Cardiac muscle cell (in vitro differentiated cells and primary cell): ENCODE data around the gene KRT16. TPM values are rescaled to one million over a fixed set of nuclear protein-coding genes. Genes with fewer than 3 reads are reported as not detected.
"Not testable (repeated sequence)": the region's sequence is repeated elsewhere in the genome, so short reads cannot be mapped to it uniquely, and the experiment has no call there.

Experiments used
- DNase-seq, 2 donors: peaks; one replicate each; pipeline versions ENCODE4 v3.0.0 to v3.0.0-alpha.2; 2010 to 2017; ENCODE audit warnings: low read depth in 1 of 2, low spot score in 1 of 2
- H3K27ac ChIP-seq: fragments of 200-600 bp; sonication (generic); 2 replicates; pipeline ENCODE4 v1.5.1; 2016
- H3K27me3 ChIP-seq: fragments of 200-600 bp; sonication (generic); 2 replicates; pipeline ENCODE4 v1.6.0; 2016; ENCODE audit warnings: control low read depth
- H3K36me3 ChIP-seq: fragments of 200-600 bp; sonication (generic); 2 replicates; pipeline ENCODE4 v1.5.1; 2016; ENCODE audit warnings: control low read depth
- H3K4me1 ChIP-seq: fragments of 200-600 bp; sonication (generic); 2 replicates; pipeline ENCODE4 v1.8.1; 2017; ENCODE audit warnings: low read depth, mild to moderate bottlenecking, mixed run types
- H3K4me3 ChIP-seq: fragments of 200-600 bp; sonication (generic); 2 replicates; pipeline ENCODE4 v1.5.1; 2016; ENCODE audit warnings: mild to moderate bottlenecking
- H3K9me3 ChIP-seq: fragments of 200-600 bp; sonication (generic); 2 replicates; pipeline ENCODE4 v1.5.1; 2017; ENCODE audit warnings: low read depth, mild to moderate bottlenecking, control low read depth
- polyA plus RNA-seq: library from polyadenylated mRNA; unstranded; fragments of >200 nt; fragmentation: Nextera tagmentation; extraction: Ambion mirVana; gene quantifications from 2 replicates; pipeline ENCODE4 v1.2.1, GENCODE V29; 2016
- total RNA-seq: library from RNA; depleted of rRNA; stranded (reverse); fragments of >200 nt; gene quantifications from 2 replicates; pipeline ENCODE4 v1.2.3, GENCODE V29; 2016
- TF ChIP-seq, protein P1 (sequence below): IDR thresholded peaks from 2 replicates; pipeline ENCODE4 v1.5.1; 2012; ENCODE audit warnings: low read depth, mild to moderate bottlenecking, low read length

Gene KRT16
- total RNA-seq (not detected in 2 replicates), polyA plus RNA-seq (0.16 TPM in 1 of 2 replicates, not detected in the other)

DNA sequence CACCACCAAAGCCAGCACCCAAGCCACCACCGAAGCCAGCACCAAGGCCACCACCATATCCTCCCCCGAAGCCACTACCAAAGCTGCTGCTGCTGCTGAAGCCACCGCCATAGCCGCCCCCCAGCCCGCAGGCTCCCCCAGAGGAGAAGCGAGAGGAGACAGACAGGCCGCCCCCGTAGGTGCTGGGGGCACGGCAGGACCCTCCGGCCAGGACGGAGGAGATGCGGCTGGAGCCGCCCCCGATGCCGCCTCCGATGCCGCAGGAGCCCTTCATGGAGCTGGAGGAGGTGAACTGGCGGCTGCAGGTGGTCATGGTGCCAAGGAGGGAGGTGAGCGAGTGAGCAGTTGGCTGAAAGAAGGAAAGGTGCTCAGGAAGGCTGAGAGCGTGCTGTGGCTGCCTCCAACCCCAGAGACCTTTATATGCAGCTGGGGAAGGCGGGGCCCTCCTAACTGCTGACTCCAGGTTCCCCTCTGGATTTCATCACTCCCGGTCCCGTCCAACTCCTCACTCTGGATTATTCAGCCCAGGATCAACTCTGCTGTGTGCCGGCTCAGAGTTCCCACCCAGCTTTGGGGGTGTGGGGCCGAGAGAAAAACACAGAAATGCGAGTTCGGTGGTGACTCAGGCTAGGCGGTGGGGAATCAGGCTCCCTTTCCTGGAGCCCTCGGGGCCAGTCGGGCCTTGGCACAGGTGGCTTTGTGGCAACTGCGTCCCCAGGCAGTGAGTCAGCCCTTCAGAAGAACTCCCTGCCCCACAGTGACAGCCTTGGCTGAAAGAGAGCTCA lies at the start of gene KRT16:
Gene KRT16, minus strand, starts transcription at position 392 of the 785 bp plus-strand sequence. Its CDS starts 79 bp downstream, at position 313.
- H3K4me3 ChIP-seq, H3K4me1 ChIP-seq, H3K9me3 ChIP-seq, H3K27me3 ChIP-seq, H3K27ac ChIP-seq, H3K36me3 ChIP-seq, DNase-seq: not testable (repeated sequence)

DNA sequence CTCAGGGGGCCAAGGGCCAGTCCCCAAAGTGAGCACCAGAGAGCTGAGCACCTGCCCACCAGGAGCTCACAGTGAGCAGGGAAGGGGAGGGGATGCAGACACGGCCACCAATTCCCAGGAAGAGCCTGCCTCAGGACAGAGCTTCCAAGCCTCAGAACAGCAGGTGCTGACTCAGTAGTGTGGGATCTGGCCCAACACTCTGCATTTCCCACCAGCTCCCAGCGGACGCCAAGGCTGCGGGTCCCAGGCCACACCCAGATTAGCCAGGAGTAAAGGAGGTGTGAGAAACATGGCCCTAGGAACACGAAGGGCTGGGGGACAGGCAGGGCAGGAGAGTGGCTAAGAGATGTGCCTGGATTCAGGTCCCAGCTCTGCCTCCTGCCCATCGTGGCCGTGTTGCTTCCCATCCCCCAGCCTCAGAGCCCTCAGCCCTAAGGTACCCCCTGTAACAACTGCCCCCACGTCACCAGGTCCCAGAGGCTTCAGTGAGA lies 47.7 kb upstream of the KRT16 start:
- H3K4me1 ChIP-seq, result no peaks in the 10 kb centered on the region
- TF ChIP-seq, protein P1, sequence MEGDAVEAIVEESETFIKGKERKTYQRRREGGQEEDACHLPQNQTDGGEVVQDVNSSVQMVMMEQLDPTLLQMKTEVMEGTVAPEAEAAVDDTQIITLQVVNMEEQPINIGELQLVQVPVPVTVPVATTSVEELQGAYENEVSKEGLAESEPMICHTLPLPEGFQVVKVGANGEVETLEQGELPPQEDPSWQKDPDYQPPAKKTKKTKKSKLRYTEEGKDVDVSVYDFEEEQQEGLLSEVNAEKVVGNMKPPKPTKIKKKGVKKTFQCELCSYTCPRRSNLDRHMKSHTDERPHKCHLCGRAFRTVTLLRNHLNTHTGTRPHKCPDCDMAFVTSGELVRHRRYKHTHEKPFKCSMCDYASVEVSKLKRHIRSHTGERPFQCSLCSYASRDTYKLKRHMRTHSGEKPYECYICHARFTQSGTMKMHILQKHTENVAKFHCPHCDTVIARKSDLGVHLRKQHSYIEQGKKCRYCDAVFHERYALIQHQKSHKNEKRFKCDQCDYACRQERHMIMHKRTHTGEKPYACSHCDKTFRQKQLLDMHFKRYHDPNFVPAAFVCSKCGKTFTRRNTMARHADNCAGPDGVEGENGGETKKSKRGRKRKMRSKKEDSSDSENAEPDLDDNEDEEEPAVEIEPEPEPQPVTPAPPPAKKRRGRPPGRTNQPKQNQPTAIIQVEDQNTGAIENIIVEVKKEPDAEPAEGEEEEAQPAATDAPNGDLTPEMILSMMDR, result no peak
- no peak for DNase-seq
- H3K27me3 ChIP-seq, result no peaks in the 10 kb centered on the region
- H3K27ac ChIP-seq, result no peak overlapping the region
- no peak overlapping the region for H3K4me3 ChIP-seq
- no peaks in the 10 kb centered on the region for H3K36me3 ChIP-seq
- H3K9me3 ChIP-seq, result no peaks in the 10 kb centered on the region

DNA sequence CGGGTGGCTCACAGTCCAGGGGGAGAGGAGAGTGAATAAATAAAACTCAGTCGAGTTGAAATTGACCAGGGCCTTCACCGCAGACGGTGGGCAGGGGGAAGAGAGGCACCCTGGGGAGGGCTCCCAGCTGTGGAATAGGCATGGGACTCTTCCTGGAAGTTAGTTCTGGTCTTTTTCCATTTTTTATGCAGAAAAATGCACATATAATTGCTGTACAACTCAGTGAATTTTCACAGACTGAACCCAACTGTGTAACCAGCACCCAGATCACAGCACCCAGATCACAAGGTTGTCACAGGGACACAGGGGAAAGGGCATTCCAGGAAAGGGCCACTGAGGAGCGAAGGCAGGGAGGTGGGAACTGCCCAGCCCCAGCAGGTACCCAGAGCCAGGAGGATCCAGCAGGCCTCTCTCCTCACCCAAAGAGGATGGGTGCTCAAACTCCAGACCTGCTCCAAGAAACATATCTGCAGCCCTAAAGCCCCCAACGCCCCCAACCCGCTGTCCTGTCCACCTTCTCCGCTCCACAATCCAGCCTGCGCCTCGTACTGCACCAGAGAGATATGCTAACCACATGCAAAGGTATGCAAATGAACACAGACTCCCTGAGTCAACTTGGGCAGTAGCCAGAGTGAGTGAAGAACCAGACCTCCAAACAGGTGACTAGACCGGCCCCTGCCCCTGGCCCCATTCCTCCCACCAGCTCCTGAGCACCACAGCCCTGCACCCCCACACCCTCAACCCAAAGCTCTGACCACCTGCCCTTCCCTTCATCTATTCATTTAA lies 47.1 kb upstream of the KRT16 start:
- H3K36me3 ChIP-seq, result no peaks in the 10 kb centered on the region
- no peak overlapping the region for H3K4me3 ChIP-seq
- no peaks in the 10 kb centered on the region for H3K27me3 ChIP-seq
- TF ChIP-seq, protein P1, result no peak
- no peak overlapping the region for H3K27ac ChIP-seq
- H3K9me3 ChIP-seq, result no peaks in the 10 kb centered on the region
- no peak for DNase-seq
- H3K4me1 ChIP-seq, result no peaks in the 10 kb centered on the region

DNA sequence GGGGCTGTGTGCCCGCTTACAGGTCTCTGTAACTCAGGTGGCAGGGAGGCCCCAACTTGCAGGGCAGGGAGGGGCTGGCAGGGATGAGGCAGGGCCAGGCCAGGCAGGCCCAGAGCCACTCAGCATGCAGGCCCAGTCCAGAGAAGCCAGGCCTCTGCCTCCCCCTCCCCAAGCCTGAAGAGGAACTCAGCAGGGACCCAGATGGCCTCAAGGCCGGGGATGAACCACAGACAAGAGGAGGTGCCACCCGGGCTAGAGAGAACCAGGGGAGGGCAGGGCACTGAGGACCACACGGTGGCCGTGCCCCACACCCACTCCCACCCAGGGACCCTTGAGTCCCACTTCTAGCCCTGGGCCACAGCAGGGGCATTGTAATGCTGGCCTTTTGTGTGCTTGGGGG lies 46.3 kb upstream of the KRT16 start:
- no peak for DNase-seq

DNA sequence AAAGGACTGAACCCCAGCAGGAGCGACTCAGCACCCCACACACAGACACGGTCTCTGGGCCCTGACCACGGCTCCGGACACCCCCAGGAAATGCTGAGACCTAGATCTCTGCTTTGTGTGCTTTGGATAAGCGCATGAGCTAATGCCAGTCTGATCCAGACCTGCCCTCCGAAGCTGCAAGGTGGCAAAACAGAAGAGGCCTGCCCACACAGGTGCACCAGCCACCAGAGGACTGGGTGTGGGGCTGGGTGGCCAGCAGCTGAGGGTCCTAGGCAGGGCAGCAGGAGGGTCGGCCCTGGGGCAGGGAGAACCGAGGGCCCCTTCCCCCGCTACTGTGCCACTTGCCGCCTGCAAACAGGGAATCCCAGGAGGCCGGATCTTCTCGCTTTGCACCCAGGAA lies 45.4 kb upstream of the KRT16 start:
- TF ChIP-seq, protein P1, result no peak
- Histone ChIP-seq H3K9me3 (no peaks in the 10 kb centered on the region), H3K4me1 (no peaks in the 10 kb centered on the region), H3K27me3 (no peaks in the 10 kb centered on the region), H3K4me3 (no peak overlapping the region), H3K36me3 (no peaks in the 10 kb centered on the region), H3K27ac (no peak overlapping the region)
- DNase-seq, result no peak

More for the DNA sequence above, 46.3 kb upstream of the KRT16 start:
- H3K9me3 ChIP-seq, result no peaks in the 10 kb centered on the region
- no peak overlapping the region for H3K27ac ChIP-seq
- H3K4me3 ChIP-seq, result no peak overlapping the region
- H3K4me1 ChIP-seq, result no peaks in the 10 kb centered on the region
- no peaks in the 10 kb centered on the region for H3K36me3 ChIP-seq
- no peaks in the 10 kb centered on the region for H3K27me3 ChIP-seq
- TF ChIP-seq, protein P1, result no peak
